ENCODE measurements around the gene CCDC9B.
A peak's percentile ranks its signal among the peaks of the same experiment; 100 is the strongest.

CCDC9B gene

GRCh38 chr15:40310993-40311392 lies 29.7 kb downstream of the CCDC9B start:
- no peak overlapping the region for H3K4me2 ChIP-seq (ENCODE audit: low read depth, low read length)
- H3K27ac ChIP-seq (ENCODE audit: low read length), result no peak overlapping the region
- no peaks in the 10 kb centered on the region for H3K4me1 ChIP-seq (ENCODE audit: low read length)
- no peaks in the 10 kb centered on the region for H3F3A ChIP-seq (ENCODE audit: insufficient read depth, low read length)
- H3K9me3 ChIP-seq (replicated peaks; ENCODE audit: insufficient read depth, low read length), result no peaks in the 10 kb centered on the region
- no peaks in the 10 kb centered on the region for H3K9me2 ChIP-seq (replicated peaks; ENCODE audit: insufficient read depth, low read length)
- no peaks in the 10 kb centered on the region for H3K36me3 ChIP-seq (replicated peaks; ENCODE audit: insufficient read depth, low read length)
- H3K9ac ChIP-seq (ENCODE audit: low read length), result no peak overlapping the region
- TF ChIP-seq CTCF (IDR thresholded peaks at IDR 0.05; ENCODE audit: low read length), result no peak
- TF ChIP-seq EZH2 (optimal IDR thresholded peaks at IDR 0.05; ENCODE audit: low read depth, low read length), result no peak
- no peak for TF ChIP-seq EZH2phosphoT487 (IDR thresholded peaks at IDR 0.05; ENCODE audit: low read length)
- no peak for DNase-seq
- no peaks in the 10 kb centered on the region for H3K27me3 ChIP-seq (replicated peaks; ENCODE audit: insufficient read depth, low read length)
- no peaks in the 10 kb centered on the region for H4K20me1 ChIP-seq (ENCODE audit: insufficient read depth, low read length)
- no peaks in the 10 kb centered on the region for H3K79me2 ChIP-seq (ENCODE audit: low read length)
- no peak overlapping the region for H2AFZ ChIP-seq (ENCODE audit: low read length)
- H3K4me3 ChIP-seq (ENCODE audit: low read length), result no peak overlapping the region

GRCh38 chr15:40310001-40310959 lies 30.5 kb downstream of the CCDC9B start:
- H3K27me3 ChIP-seq (replicated peaks; ENCODE audit: insufficient read depth, low read length), result no peaks in the 10 kb centered on the region
- no peaks in the 10 kb centered on the region for H3K9me2 ChIP-seq (replicated peaks; ENCODE audit: insufficient read depth, low read length)
- no peaks in the 10 kb centered on the region for H3K9me3 ChIP-seq (replicated peaks; ENCODE audit: insufficient read depth, low read length)
- DNase-seq, result peak; percentile 12
- no peaks in the 10 kb centered on the region for H3K79me2 ChIP-seq (ENCODE audit: low read length)
- H4K20me1 ChIP-seq (ENCODE audit: insufficient read depth, low read length), result no peaks in the 10 kb centered on the region
- H3K36me3 ChIP-seq (replicated peaks; ENCODE audit: insufficient read depth, low read length), result no peaks in the 10 kb centered on the region
- H3K27ac ChIP-seq (ENCODE audit: low read length), result no peak overlapping the region
- no peak overlapping the region for H2AFZ ChIP-seq (ENCODE audit: low read length)
- no peaks in the 10 kb centered on the region for H3F3A ChIP-seq (ENCODE audit: insufficient read depth, low read length)
- H3K4me1 ChIP-seq (ENCODE audit: low read length), result no peaks in the 10 kb centered on the region
- H3K9ac ChIP-seq (ENCODE audit: low read length), result no peak overlapping the region
- no peak overlapping the region for H3K4me2 ChIP-seq (ENCODE audit: low read depth, low read length)
- H3K4me3 ChIP-seq (ENCODE audit: low read length), result no peak overlapping the region
- TF ChIP-seq CTCF (IDR thresholded peaks at IDR 0.05; ENCODE audit: low read length) (peak; percentile 51), EZH2 (optimal IDR thresholded peaks at IDR 0.05; ENCODE audit: low read depth, low read length) (no peak)

- H2AFZ ChIP-seq (ENCODE audit: low read length), result no peak overlapping the region
- no peaks in the 10 kb centered on the region for H3K4me1 ChIP-seq (ENCODE audit: low read length)
- DNase-seq, result no peak
- no peaks in the 10 kb centered on the region for H3K9me2 ChIP-seq (replicated peaks; ENCODE audit: insufficient read depth, low read length)
- H4K20me1 ChIP-seq (ENCODE audit: insufficient read depth, low read length), result no peaks in the 10 kb centered on the region
- no peak overlapping the region for H3K9ac ChIP-seq (ENCODE audit: low read length)
- no peaks in the 10 kb centered on the region for H3K27me3 ChIP-seq (replicated peaks; ENCODE audit: insufficient read depth, low read length)
- H3K27ac ChIP-seq (ENCODE audit: low read length), result no peak overlapping the region
- no peak overlapping the region for H3K4me2 ChIP-seq (ENCODE audit: low read depth, low read length)
- H3K9me3 ChIP-seq (replicated peaks; ENCODE audit: insufficient read depth, low read length), result no peaks in the 10 kb centered on the region
- TF ChIP-seq EZH2phosphoT487 (IDR thresholded peaks at IDR 0.05; ENCODE audit: low read length), result no peak
- TF ChIP-seq EZH2 (optimal IDR thresholded peaks at IDR 0.05; ENCODE audit: low read depth, low read length), result no peak
- TF ChIP-seq CTCF (IDR thresholded peaks at IDR 0.05; ENCODE audit: low read length), result no peak
- H3K36me3 ChIP-seq (replicated peaks; ENCODE audit: insufficient read depth, low read length), result no peaks in the 10 kb centered on the region
- H3K79me2 ChIP-seq (ENCODE audit: low read length), result no peaks in the 10 kb centered on the region
- H3K4me3 ChIP-seq (ENCODE audit: low read length), result no peak overlapping the region
- no peaks in the 10 kb centered on the region for H3F3A ChIP-seq (ENCODE audit: insufficient read depth, low read length)
Observed at GRCh38 chr15:40309344-40309862, 31.3 kb downstream of the CCDC9B start.
